NB4 (cell line): Measurements from ENCODE around the gene ARHGAP30.

Experiments
- DNase-seq: peaks from one replicate; pipeline ENCODE4 v3.0.0; 2010; ENCODE audit warnings: low read depth
- H3K4me3 ChIP-seq: one replicate; pipeline ENCODE4 v1.5.1; 2011; ENCODE audit warnings: mild to moderate bottlenecking, low read depth, low read length, moderate library complexity
- MYC ChIP-seq: IDR thresholded peaks from 2 replicates; pipeline ENCODE4 v1.6.1; 2011; ENCODE audit warnings: low read depth, low read length
- POLR2A ChIP-seq: IDR thresholded peaks from 2 replicates; pipeline ENCODE4 v1.6.1; 2011; ENCODE audit warnings: mild to moderate bottlenecking; ENCODE audit not compliant: insufficient read length; ENCODE audit errors: extremely low read depth
- TF ChIP-seq, protein P1 (sequence below): IDR thresholded peaks from one replicate; pipeline ENCODE4 v1.5.1; 2012; ENCODE audit warnings: low read depth, low read length
- TF ChIP-seq, protein P2 (sequence below): IDR thresholded peaks from 2 replicates; pipeline ENCODE4 v1.6.1; 2011; ENCODE audit warnings: low read depth, low read length

ARHGAP30 gene

DNA sequence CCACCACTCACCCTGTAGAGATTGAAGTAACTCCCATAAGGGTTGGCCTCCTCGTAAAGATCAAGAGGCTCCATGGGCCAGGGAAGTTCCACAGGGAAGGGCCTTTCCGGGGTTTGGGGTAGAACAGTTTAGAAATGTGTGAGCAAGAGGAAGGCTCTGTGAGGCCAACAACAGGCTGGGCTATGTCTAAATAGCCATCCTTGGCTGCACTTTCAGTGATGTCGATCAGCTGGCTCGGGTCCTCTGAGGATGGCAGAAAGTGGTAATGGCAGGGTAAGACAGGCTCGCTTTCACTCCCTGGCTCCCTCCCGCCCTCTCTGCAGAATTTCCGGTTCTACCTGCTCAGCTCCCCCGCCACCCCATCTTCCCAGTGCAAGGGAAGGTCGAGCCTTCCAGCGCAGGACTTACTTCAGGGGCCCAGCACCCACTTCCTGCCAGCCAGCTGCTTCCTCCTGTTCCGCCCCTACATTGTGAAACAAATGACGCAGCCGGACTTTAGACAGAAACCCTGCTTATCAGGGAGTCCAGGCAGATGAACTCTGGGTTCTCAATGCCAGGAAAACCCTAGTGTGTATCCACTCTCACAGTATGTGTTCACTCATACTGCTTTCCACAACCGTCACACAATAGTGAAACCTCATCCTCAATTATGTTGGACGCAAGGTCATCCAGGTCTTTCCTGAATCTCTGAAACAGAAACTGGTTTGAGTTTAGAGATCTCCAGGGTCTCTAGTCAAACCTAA is 56.0 kb downstream of the ARHGAP30 start:
- DNase-seq = peak; percentile 98
- peak overlapping the region; percentile 44 for H3K4me3 ChIP-seq

DNA sequence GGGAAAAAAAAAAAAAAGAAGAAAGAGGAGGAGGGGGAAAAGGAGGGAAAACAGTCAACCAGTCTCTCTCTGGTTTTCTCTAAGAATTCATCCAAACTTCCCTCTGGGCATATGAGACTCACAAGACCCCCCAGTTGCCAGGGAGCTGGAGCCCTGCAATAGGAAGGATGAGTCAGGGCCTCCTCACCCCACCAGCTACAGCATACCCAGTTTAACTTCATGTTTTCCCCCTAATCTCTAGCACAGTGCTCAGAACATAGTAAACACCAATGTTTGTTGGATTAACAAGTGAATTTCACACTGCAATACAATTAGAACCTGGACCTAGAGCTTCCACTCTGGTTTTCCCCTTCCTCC is 56.6 kb downstream of the ARHGAP30 start:
- TF ChIP-seq, protein P1, sequence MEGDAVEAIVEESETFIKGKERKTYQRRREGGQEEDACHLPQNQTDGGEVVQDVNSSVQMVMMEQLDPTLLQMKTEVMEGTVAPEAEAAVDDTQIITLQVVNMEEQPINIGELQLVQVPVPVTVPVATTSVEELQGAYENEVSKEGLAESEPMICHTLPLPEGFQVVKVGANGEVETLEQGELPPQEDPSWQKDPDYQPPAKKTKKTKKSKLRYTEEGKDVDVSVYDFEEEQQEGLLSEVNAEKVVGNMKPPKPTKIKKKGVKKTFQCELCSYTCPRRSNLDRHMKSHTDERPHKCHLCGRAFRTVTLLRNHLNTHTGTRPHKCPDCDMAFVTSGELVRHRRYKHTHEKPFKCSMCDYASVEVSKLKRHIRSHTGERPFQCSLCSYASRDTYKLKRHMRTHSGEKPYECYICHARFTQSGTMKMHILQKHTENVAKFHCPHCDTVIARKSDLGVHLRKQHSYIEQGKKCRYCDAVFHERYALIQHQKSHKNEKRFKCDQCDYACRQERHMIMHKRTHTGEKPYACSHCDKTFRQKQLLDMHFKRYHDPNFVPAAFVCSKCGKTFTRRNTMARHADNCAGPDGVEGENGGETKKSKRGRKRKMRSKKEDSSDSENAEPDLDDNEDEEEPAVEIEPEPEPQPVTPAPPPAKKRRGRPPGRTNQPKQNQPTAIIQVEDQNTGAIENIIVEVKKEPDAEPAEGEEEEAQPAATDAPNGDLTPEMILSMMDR = no peak
- TF ChIP-seq, protein P2, sequence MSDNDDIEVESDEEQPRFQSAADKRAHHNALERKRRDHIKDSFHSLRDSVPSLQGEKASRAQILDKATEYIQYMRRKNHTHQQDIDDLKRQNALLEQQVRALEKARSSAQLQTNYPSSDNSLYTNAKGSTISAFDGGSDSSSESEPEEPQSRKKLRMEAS = no peak
- TF ChIP-seq POLR2A = no peak
- TF ChIP-seq MYC = no peak; the same call in 1 of the 2 replicates
- H3K4me3 ChIP-seq = peak overlapping the region; percentile 44
- peak; percentile 79 for DNase-seq

More for the DNA sequence above, 56.0 kb downstream of the ARHGAP30 start:
- TF ChIP-seq, protein P1 = no peak
- TF ChIP-seq, protein P2 = 0 out of 2 replicates have a peak, but pooled peaks have one; percentile 47
- TF ChIP-seq POLR2A (no peak), MYC (peak; percentile 66; the same call in 1 of the 2 replicates)

DNA sequence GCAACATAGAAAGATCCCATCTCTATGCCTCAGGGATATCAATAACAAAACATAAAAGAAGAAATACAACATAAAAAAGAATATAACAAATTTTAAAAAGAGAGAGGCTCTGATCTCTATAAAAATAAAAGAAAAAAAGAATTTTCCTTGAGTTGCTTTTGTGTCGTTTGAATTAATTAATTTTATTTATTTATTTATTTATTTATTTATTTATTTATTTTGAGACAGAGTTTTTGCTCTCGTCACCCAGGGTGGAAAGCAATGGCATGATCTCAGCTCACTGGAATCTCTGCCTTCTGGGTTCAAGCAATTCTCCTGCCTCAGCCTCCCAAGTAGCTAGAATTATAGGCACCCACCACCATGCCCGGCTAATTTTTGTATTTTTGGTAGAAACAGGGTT is 57.3 kb downstream of the ARHGAP30 start:
- H3K4me3 ChIP-seq = no peak overlapping the region

DNA sequence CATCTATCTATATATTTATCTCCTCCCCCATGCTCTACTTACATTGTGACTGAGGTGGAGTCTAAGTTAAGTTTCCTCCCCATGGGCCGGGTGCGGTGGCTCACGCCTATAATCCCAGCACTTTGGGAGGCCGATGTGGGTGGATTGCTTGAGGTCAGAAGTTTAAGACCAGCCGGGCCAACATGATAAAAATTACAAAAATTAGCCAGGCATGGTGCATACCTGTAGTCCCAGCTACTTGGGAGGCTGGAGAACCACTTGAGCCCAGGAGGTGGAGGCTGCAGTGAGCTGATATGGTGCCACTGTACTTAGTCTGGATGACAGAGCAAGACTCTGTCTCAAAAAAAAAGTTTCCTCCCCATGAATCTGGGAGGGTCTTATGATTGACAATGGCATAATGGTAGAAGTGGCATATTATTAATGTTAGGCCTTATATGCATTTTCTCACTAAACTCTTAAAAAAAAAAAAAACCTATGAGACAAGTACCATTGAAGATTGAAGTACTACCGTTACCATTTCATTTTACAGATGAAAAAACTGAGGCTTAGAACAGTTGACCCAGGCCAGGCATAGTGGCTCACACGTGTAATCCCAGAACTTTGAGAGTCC is 60.0 kb downstream of the ARHGAP30 start:
- no peak overlapping the region for H3K4me3 ChIP-seq
- no peak for DNase-seq
- TF ChIP-seq, protein P1 = no peak
- no peak for TF ChIP-seq MYC
- TF ChIP-seq, protein P2 = no peak
- no peak for TF ChIP-seq POLR2A

More for the DNA sequence above, 57.3 kb downstream of the ARHGAP30 start:
- no peak for TF ChIP-seq MYC
- TF ChIP-seq, protein P2 = no peak
- no peak for TF ChIP-seq POLR2A
- TF ChIP-seq, protein P1 = no peak
- no peak for DNase-seq

DNA sequence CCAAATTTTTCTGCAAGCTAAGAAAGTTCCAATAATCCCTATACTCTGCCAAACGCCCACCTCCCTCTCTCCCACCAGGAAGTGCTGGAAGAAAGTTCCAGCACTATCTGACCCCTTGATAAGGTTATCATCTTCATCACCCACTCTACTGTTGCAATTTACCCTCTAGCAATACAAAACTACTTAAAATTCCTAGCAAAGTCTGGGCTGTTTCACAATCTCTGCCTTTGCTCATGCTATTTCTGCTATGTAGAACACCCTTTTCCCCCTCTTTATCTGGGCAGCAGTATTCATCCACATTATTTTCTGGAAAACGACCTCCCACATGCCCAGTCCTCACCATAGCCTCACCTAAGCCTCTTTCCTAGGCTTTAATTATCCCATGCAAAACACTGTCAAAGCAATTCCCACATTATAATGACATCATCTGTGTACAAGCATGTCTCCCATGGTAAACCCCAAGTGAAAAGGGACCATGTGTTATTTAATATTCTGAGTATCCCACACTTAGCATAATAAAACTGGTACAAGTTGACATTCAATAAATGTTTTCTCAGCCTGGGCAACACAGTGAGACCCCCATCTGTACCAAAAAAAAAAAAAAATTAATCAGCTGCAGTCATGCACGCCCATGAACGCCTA is 60.7 kb downstream of the ARHGAP30 start:
- no peak overlapping the region for H3K4me3 ChIP-seq
- TF ChIP-seq, protein P2 = no peak
- TF ChIP-seq, protein P1 = no peak
- TF ChIP-seq POLR2A = no peak
- TF ChIP-seq MYC = no peak
- no peak for DNase-seq
